Posterior cingulate gyrus (tissue), 11 donors: ENCODE measurements around the gene SNX14.
A peak's percentile ranks its signal among the peaks of the same experiment; 100 is the strongest.
"Not testable (repeated sequence)": the region's sequence is repeated elsewhere in the genome, so short reads cannot be mapped to it uniquely, and the experiment has no call there.

Source experiments
- DNase-seq, 10 donors: peaks; one replicate each; pipeline versions ENCODE4 v3.0.0 to v3.0.0-alpha.2; 2020 to 2021; ENCODE audit warnings: mixed read lengths in 3 of 10
- intact Hi-C: fragments of 100-400 bp; cut with DNase I; formaldehyde crosslinking; loops from one replicate; pipeline ENCODE4 v1.15.1; 2023

Gene SNX14

DNA sequence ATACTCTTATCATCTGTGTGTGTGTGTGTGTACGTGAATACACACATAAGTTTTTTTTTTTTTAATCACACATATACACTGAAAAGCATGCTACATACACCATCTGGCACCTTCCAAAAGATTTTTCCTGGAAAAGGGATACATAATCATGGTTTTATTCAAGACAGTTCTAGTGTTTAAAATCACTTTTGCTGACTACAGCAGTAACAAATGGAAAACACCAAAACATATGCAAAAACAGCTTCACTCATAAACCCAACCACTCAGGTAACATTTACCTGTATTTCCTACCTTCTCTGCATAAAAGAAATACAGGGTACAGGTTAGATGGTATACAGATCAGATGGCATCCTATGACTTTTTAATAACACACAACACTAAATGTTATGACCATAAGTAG is 2.5 kb downstream of the SNX14 start:
- no peak for DNase-seq
- intact Hi-C loops, result no loop called here

DNA sequence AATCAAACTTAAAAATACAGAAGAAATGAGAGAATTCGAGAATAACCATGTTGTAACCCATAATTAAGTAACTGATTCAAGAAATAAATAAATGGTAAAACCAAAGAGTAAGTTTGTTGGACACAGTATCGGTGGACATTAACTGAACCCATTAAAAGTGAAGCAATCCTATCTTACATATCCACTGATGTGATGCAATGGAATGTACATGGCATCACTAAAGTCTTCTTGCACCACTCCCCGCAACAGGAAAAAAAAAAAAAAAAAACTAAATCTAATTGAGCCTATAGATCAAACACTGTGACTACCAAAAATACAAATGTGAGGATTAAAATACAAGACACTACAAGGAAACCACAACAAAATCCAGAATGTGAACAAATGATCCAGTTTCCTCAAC is 7.9 kb downstream of the SNX14 start:
- intact Hi-C loops, result no loop called here

DNA sequence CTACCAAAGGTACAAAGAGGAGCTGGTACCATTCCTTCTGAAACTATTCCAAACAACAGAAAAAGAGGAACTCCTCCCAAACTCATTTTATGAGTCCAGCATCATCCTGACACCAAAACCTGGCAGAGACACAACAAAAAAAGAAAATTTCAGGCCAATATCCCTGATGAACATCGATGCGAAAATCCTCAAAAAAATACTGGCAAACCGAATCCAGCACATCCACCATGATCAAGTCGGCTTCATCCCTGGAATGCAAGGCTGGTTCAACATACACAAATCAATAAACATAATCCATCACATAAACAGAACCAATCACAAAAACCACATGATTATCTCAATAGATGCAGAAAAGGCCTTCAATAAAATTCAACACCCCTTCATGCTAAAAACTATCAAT is 10.8 kb downstream of the SNX14 start:
- intact Hi-C loops, DNase-seq: not testable (repeated sequence)

More for the DNA sequence above, 7.9 kb downstream of the SNX14 start:
- DNase-seq, result no peak

DNA sequence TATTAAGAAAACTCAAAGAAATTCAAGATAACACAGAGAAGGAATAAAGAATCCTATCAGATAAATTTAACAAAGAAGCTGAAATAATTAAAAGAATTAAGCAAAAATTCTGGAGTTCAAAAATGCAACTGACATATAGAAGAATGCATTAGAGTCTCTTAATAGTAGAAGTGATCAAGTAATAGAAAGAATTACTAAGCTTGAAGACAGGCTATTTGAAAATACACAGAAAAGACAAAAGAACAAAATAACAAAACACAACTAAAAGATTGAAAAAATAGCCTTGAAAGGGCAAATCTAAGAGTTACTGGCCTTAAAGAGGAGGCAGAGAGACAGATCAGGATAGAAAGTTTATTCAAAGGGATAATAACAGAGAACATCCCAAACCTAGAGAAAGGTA is 12.1 kb downstream of the SNX14 start:
- DNase-seq, result no peak
- intact Hi-C loops, result no loop called here

DNA sequence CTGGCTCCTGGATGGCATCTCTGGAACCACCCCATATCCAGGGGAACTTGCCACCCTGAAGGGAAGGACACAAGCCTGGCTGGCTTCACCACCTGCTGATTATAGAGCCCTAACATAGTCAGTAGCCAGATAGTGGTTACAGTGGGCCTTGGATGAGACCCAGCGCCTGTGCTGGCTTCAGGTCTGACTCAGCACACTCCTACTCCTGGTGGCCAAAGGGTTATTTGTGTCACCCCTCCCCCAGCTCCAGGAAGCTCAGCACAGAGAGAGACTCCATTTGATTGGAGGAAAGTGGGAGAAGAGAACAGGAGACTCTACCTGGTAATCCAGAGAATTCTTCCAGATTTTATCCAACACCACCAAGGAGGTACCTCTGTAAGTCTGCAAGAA is 12.8 kb downstream of the SNX14 start:
- DNase-seq, result no peak
- intact Hi-C loops, result no loop called here

DNA sequence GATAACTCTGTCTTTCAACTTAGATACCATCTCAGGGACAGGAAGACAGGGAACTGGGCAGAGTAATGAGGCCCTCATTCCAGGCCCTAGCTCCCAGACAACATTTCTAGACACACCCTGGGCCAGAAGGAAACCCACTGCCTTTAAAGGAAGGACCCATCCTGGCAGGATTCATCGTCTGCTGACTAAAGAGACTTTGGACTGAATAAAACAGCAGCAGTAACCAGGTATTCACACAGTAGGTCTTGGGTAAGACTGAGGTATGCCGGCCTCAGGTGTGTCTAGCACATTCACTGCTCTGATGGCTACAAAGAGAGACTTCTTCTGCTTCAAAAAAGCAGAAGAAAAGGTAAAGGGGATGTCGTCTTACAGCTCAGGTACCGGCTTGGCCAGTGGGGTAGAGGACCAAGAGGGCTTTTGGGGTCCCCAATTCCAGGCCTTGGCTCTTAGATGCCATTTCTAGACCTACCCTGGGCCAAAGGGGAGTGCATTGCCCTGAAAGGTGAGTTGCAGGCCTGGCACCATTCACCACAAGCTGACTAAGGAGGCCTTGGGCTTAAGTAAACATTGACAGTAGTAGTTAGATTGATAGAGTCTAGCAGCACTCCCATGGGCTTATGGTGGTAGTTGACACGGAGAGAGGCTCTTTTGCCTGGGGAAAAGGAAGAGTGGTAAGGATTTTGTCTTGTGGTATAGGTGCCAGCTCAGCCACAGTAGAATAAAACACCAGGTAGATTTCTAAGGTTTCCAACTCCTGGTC is 13.4 kb downstream of the SNX14 start:
- intact Hi-C loops, result no loop called here
- DNase-seq, result peak in 2 of 10 donors; percentile 32 to 55

DNA sequence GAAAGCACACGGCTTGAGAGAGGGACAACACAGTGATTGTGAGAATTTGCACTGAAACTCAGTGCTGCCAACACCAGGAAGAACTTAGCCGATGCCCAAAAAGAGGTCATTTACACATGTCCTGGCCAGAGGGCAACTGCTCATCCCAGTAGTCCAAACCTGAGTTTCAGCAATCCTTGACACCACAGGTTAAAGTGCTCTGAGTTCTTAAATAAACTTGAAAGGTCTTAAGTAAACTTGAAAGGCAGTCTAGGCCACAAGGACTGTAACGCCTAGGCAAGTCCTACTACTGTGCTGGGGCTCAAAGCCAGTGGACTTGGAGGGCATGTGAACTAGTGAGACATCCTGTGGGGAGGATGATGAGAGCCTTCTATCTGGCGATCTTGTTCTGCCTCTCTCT is 14.1 kb downstream of the SNX14 start:
- DNase-seq, result no peak
- intact Hi-C loops, result no loop called here

DNA sequence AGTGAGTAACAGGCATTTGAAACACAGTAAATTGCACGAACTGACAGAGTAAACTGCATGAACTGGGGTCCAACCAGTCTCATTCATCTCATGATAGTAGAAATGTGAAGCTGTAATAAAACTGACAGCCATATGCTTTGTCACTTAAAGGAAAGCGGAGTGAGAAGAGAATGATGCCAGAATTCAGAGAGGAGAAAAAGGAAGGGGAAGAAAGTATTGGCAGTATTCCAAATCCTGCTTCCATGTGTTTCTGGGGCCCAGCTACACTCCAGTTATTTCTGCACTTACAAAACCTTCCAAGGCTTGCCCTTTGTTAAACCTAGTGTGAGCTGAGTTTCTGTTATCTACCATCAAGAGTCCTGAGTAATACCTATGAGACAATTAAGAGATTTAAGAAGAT is 17.2 kb downstream of the SNX14 start:
- intact Hi-C loops, result no loop called here
- no peak for DNase-seq

DNA sequence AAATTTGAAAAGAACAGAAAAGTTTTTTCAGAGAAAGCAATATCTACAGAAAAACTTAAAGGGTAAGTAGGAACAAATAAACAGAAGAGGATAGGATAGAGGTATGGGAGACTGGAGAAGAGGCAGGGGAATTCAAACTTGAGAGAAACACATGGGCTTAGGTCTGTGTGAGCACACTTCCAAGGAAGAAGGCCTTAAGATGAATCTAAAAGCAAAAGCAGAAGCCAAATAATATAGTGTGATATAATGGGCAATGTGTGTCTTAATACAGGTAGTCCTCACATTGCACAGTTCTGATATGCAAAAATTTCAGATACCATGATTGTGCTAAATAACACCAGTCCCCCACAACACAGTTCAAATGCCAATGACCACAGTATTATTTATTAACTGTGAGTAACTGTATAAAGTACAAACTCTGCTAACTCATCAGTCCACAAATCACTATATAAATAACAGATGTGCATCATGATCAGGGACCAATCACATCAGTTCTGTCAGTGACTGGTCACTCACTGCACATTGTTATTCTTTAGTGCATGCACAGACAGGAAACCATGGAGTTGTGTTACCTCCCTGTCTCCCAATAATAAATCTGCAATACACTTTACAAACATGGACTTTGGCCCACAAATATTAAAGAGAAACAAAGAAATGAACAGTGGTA is 18.6 kb downstream of the SNX14 start:
- no peak for DNase-seq
- intact Hi-C loops, result no loop called here

DNA sequence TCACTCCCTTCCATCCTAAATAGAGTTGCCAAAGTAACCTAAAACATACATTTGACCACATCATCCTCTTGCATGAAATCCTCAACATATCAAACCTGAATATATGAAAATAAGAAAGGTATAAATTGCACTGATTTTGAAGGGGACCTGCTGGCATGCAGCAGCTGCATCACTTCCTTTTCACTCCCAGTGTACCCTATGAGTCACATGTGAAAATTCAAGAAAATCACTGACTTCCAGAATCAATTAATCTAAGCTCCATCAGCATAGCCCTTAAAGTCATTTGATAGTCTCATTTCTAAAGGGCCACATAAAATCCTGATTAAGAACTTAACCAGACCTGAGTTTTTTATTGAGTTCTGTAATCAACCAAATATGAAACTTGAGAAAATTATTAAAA is 24.3 kb downstream of the SNX14 start:
- intact Hi-C loops, result no loop called here
- no peak for DNase-seq

DNA sequence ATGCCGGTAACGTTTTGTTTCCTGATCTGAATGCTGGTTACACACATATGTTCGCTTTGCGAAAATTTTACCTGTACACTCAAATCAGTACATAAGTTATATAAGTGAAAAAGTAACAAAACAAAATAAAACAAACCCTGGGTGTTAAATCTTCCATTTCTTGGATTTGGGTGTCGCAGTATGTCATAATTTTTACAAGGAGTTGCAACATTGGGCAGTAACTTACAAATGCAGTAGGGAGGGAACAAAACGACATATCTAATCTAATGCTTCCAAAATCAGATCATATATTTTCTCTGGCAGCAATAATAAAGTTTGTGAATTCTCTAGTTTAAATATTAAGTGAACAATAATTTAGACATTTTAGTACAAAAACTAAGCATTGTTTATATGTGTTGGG is 25.2 kb downstream of the SNX14 start:
- intact Hi-C loops, result no loop called here

DNA sequence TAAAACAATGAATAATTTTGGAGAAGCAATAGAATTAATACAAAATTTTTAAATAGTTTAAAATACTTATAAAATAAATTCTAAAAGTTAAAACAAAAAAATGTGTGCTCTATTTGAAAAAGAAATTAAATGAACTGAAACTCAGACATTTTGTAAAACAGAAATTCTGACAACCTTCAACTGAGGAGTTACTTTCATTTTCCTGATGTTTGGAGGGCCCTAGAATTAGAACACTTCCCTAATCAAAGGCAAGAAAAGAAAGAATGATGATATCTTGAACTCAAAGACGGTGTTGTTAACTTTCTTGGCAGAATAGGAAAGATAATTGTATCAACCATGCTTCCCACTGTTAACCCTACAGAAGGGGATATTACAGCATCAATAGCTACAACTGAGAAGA is 27.9 kb downstream of the SNX14 start:
- DNase-seq, result no peak
- intact Hi-C loops, result no loop called here

More for the DNA sequence above, 25.2 kb downstream of the SNX14 start:
- DNase-seq, result no peak

DNA sequence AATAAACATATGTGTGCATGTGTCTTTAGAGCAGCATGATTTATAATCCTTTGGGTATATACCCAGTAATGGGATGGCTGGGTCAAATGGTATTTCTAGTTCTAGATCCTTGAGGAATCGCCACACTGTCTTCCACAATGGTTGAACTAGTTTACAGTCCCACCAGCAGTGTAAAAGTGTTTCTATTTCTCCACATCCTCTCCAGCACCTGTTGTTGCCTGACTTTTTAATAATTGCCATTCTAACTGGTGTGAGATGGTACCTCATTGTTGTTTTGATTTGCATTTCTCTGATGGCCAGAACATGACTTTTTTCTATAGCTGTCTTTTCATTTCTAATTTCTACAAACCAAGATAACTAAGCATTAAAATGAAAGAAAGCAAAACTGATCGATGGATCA is 29.4 kb downstream of the SNX14 start:
- intact Hi-C loops, DNase-seq: not testable (repeated sequence)

DNA sequence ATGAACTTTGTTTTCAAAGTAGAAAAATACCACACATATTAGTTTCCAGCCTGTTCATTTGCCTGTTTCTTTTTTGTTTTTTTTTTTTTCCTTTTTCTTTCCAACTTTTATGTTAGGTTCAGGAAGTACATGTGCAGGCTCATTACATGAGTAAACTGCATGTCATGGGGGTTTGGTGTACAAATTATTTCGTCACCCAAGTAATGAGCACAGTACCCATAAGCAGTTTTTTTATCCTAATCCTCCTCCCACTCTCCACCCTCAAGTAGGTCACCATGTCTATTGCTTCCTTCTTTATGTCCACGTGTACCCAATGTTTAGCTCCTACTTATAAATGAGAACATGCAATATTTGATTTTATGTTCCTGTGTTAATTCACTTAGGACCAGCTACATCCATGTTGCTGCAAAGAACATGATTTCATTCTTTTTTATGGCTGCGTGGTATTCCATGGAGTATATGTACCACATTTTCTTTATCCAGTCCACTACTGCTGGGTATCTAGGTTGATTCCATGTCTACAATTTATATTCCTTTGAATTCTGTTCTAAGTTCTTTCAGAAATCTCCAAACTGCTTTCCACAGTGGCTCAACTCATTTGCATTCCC is 31.8 kb downstream of the SNX14 start:
- intact Hi-C loops, result no loop called here
- no peak for DNase-seq

DNA sequence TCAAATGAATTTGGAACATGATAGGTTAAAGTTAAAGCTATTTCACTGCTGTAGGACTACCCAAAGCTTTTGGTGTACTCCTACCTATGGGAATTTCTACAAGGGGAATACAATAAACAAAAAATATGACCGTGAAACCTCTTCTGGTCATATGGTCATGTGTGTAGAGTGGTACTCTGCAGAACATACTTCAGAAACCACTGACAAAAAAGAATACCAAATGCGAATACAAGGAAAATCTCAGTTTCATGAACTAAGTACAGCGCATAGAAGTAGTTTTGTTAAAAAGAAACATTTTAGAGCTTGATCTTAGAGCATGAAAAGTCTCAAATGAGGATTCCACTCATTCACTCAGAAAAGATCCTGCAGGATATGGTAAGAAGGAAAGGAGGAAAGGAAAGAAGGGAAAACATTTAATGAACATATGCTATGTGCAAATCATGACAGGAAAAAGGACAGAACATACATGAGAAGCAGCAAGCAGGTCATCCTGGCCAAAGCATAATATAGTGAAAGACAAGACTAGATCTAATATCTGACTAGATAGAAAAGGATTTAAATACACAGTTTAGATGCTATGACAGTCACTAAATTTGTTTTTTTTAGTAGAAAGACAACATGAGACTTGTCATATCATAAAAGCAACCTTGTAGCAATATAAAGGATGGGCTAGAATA is 36.5 kb downstream of the SNX14 start:
- intact Hi-C loops, result no loop called here

DNA sequence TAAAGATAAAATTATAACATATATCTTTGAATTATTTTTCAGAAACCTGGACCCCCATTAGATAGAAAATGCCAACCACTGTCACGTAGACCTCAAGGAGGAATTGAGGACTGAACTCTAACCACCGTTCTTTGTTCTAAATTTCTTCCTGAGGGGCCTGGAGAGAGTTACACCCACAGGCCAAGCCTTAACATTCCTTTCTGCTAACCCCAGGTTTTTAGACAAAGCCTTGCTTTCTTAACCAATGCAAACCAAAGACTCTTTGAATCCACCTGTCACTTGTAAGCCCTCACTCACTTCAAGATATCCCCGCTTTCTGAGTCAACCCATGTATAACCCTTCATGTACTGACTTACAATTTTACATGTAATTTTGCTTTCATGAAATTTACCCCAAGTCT is 41.0 kb downstream of the SNX14 start:
- DNase-seq, result no peak
- intact Hi-C loops, result no loop called here

More for the DNA sequence above, 36.5 kb downstream of the SNX14 start:
- DNase-seq, result no peak

DNA sequence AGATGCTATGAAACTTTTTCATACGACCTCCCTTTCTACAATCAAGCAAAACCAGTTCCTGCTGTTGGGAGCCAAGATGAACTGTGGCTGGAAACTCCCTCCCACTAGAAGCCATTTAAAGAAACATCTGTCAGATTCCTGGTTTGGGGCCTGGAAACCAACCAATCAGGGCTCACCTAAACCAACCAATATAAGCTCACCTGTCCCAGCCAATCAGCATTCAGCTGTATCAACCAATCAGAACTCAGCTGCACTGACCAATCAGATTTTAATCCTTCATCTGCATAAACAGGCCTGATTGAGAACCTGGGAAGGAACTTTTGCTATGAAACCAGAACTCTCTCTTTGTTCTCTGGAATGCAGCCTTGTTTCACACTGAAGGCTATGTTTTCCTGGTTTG is 42.4 kb downstream of the SNX14 start:
- intact Hi-C loops, result no loop called here
- DNase-seq, result no peak

DNA sequence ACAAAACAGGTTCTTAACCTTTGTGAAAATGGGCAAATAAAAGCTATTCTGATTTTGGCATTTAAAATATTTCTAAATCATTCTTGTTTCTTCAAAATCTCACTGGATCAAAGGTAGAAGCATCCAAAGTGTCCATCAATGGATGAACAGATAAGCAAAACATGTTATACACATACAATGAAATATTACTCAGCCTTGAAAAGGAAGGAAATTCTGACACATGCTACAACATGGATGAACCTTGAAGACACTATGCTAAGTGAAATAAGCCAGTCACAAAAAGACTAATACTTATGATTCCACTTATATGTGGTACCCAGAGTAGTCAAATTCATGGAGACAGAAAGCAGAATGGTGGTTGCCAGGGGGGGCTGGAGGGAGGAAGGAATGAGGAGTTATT is 45.9 kb downstream of the SNX14 start:
- intact Hi-C loops, result no loop called here
- no peak for DNase-seq

DNA sequence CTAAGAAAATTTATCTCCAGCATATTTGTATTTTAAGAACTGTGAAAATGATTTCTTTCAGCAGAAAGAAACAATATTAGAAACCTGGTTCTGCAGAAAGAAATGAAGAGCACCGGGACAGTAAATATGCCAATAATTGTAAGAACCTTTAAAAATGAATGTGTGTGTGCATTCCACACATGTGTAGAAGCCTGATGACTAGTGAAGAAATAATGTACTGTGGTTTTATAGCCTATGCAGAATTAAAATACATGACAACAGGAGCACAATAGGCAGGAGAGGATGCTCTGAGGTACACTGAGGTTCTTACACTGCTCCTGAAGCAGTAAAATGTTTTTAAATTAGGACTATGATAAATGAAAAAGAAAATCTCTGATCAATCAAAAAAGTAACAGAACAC is 48.9 kb downstream of the SNX14 start:
- intact Hi-C loops, result no loop called here
- DNase-seq, result no peak

DNA sequence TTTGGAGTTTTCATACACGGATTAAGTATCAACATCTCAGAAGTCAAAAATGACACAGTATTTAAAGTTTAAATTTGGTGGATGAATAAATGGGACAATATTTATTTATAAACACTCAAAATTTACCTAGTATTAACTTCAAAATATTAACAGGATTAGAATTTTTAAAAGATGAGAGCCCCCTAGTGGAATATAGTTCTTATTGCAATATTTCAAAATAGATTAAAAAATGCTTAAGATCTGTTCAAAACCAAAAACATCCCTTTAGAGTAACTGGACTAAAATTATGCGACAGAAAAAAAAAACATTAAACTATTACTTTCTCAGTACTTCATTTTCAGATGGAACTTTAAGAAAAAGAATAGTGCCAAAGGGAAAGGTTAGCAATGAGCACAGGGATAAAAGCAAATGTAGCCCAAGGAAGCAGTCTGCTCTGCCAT is 56.6 kb downstream of the SNX14 start:
- intact Hi-C loops, result loop anchor here (2.0 to 5.0 kb wide), 2 partner anchors 140 to 182 kb away; no protein-coding TSS in a partner anchor
- DNase-seq, result no peak

DNA sequence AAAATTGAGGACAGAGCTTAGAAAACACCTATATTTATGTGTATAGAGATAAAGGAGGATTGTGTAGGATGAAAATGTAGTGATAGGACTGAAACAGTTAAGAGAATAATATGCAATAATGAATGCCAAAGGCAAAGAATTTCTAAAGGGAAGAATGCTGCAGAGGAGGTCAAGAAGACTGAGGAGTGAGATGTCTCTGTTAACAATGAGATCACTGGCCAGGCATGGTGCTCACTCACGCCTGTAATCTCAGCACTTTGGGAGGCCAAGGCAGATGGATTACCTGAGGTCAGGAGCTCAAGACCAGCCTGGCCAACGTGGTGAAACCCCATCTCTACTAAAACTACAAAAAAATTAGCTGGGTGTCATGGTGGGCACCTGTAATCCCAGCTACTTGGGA is 69.4 kb downstream of the SNX14 start:
- intact Hi-C loops, DNase-seq: not testable (repeated sequence)
